CD4-positive, alpha-beta memory T cell (primary cell): ENCODE data around the gene LRRC28. TPM values are rescaled to one million over a fixed set of nuclear protein-coding genes. Genes with fewer than 3 reads are reported as not detected.
A peak's percentile ranks its signal among the peaks of the same experiment; 100 is the strongest.

Experiments used
- CTCF ChIA-PET: fragments of 350-600 bp; sonication (Branson Sonifier 250); formaldehyde crosslinking; loops from one replicate; lab custom pipeline; 2021; ENCODE audit warnings: inconsistent platforms; ENCODE audit not compliant: partially characterized antibody; lab: Charles Lee
- POLR2A ChIA-PET: fragments of 350-600 bp; sonication (Branson Sonifier 250); formaldehyde crosslinking; loops from one replicate; lab custom pipeline; 2021; ENCODE audit not compliant: partially characterized antibody; lab: Charles Lee
- DNase-seq, 5 donors: peaks; one replicate each; pipeline versions ENCODE4 v3.0.0 to v3.0.0-alpha.2; 2020 to 2022; ENCODE audit warnings: mixed read lengths in 1 of 5
- H3K27ac ChIP-seq: one replicate; pipeline ENCODE4 v1.7.0; 2013; ENCODE audit warnings: low read depth, low read length
- H3K27me3 ChIP-seq: 2 replicates; pipeline ENCODE4 v1.7.0; 2013; ENCODE audit warnings: mild to moderate bottlenecking, low read length, moderate library complexity; ENCODE audit not compliant: insufficient read depth
- H3K36me3 ChIP-seq: 2 replicates; pipeline ENCODE4 v1.7.0; 2013; ENCODE audit warnings: mild to moderate bottlenecking, low read length, moderate library complexity; ENCODE audit not compliant: insufficient read depth
- H3K4me1 ChIP-seq: 2 replicates; pipeline ENCODE4 v1.7.0; 2013; ENCODE audit warnings: mild to moderate bottlenecking, low read length, moderate library complexity; ENCODE audit not compliant: insufficient read depth
- H3K4me3 ChIP-seq, 2 donors: one replicate each; pipeline ENCODE4 v1.7.0; 2013; ENCODE audit warnings: low read length in 2 of 2, mild to moderate bottlenecking in 1 of 2
- H3K9me3 ChIP-seq, 2 donors: one replicate each; pipeline ENCODE4 v1.7.0; 2013; ENCODE audit warnings: low read length in 2 of 2, control low read depth in 1 of 2; ENCODE audit not compliant: control insufficient read depth in 1 of 2
- H3K27ac Mint-ChIP-seq, 7 donors: one replicate each; pipeline ENCODE4 v1.8.0; 2020 to 2021; ENCODE audit warnings: mixed read lengths in 7 of 7, mild to moderate bottlenecking in 6 of 7, inconsistent platforms in 3 of 7, moderate library complexity in 3 of 7
- H3K27me3 Mint-ChIP-seq, 2 donors: one replicate each; pipeline ENCODE4 v1.8.0; 2020 to 2021; ENCODE audit warnings: mixed read lengths in 2 of 2
- H3K36me3 Mint-ChIP-seq, 2 donors: one replicate each; pipeline ENCODE4 v1.8.0; 2020 to 2021; ENCODE audit warnings: mixed read lengths in 2 of 2, inconsistent platforms in 1 of 2, mild to moderate bottlenecking in 1 of 2
- H3K4me1 Mint-ChIP-seq, 4 donors: one replicate each; pipeline ENCODE4 v1.8.0; 2020 to 2021; ENCODE audit warnings: mixed read lengths in 4 of 4, mild to moderate bottlenecking in 1 of 4
- H3K4me3 Mint-ChIP-seq, 8 donors: one replicate each; pipeline ENCODE4 v1.8.0; 2020 to 2021; ENCODE audit warnings: mixed read lengths in 8 of 8, mild to moderate bottlenecking in 7 of 8, moderate library complexity in 6 of 8, inconsistent platforms in 3 of 8
- H3K9me3 Mint-ChIP-seq, 8 donors: one replicate each; pipeline ENCODE4 v1.8.0; 2020 to 2021; ENCODE audit warnings: mixed read lengths in 8 of 8, mild to moderate bottlenecking in 5 of 8, inconsistent platforms in 3 of 8, moderate library complexity in 1 of 8
- intact Hi-C: fragments of 100-400 bp; cut with micrococcal nuclease; formaldehyde crosslinking; loops from one replicate; pipeline ENCODE4 v1.15.1; 2023
- polyA plus RNA-seq, 2 donors: library from polyadenylated mRNA; unstranded; fragments of 300-500 nt; fragmentation: Illumina TruSeq; gene quantifications; one replicate each; pipeline ENCODE4 v1.2.3, GENCODE V29; 2021
- total RNA-seq, 2 experiments: library from RNA; stranded (reverse); gene quantifications; one replicate each; pipeline ENCODE4 v1.2.3, GENCODE V29; 2021

The LRRC28 gene
- total and polyA plus RNA-seq, 4 experiments from 2014 or later = 16.4 to 27.1 (median 19.2) TPM

DNA sequence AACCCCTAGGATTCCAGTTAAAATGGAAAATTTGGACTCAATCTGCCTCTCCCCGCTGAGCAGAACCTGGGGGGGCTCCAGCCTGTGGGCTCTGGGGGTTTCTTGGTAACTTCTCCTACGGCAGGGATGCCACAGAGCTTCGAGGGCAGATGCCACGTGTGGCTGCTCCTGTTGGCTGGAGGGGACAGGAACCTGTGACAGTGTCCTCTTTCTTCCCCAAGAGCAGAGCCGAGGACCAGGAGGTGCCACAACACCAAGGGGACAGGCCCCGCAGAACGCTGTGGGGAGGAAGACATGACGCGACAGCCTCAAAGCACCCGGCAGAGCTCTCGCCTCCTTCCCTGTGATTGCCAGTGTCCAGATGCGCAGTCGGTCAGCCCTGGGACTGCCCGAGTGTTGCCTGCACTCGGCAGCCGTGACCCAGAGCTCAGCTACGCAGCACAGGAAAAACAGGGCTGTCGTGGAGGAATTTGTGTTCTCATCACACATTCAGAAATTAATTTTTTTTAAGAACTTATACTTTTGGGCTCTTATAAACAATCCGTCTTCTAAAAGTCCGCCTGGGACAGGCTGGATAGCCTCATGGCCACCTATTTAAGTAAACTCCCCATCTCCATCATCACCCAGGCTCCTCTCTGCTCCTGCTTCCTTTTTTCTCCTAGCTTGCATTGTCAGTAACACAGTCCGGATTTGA lies 182.6 kb downstream of the LRRC28 start:
- CTCF ChIA-PET = interaction anchor here (1.5 kb wide), 1 partner anchor 24 kb away, joined by 5 read pairs; no protein-coding TSS in a partner anchor
- POLR2A ChIA-PET = interaction anchor here (1.0 to 2.8 kb wide), 5 partner anchors 8 to 13 kb away, joined by 4 to 20 read pairs (median 7); no protein-coding TSS in a partner anchor
- no peaks in the 10 kb centered on the region for H3K27me3 Mint-ChIP-seq
- H3K27me3 ChIP-seq = no peaks in the 10 kb centered on the region
- peak overlapping the region in 2 of 8 donors; percentile 35 to 38 for H3K4me3 Mint-ChIP-seq
- no peaks in the 10 kb centered on the region for H3K9me3 Mint-ChIP-seq
- no peak overlapping the region for H3K27ac ChIP-seq
- H3K9me3 ChIP-seq = no peaks in the 10 kb centered on the region
- no peaks in the 10 kb centered on the region for H3K36me3 ChIP-seq
- H3K27ac Mint-ChIP-seq = peak overlapping the region in 6 of 7 donors; percentile 27 to 88 (median 64)
- intact Hi-C loops = no loop called here
- peaks cover 5 to 36% (median 17%) of the 10 kb centered on the region in 4 donors for H3K4me1 Mint-ChIP-seq
- no peaks in the 10 kb centered on the region for H3K36me3 Mint-ChIP-seq
- H3K4me3 ChIP-seq = no peak overlapping the region
- H3K4me1 ChIP-seq = peaks cover 26% of the 10 kb centered on the region
- DNase-seq = no peak

DNA sequence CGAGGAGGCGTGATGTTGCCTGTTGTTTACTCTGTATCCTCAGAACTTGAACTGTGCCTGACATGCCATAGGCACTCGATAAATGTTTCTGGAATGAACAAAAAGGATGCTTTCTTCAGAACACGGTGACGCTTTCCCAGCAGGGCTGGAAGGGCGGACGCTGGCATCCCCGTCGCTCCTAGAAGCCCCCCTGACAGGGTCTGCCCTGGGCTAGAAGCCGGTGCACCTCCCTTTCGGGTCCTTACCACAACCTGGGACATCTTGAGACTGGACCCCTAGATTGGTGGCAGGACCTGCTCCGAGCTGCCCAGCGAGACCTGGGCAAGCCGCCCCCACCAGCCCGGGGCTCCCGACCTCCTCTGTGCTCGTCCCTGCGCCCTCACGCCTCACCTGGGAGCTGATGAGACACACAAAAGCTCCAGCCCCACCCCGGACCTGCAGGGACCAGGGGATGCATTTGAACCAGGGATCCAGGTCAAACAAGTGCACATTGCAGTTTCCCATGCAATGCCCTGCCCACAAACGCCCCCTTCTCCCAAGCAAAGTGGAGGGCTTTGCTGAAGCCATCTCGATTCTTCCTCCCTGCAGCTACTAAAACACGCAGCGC lies 183.3 kb downstream of the LRRC28 start:
- ChIA-PET CTCF (interaction anchor here (1.5 kb wide), 1 partner anchor 25 kb away, joined by 5 read pairs; no protein-coding TSS in a partner anchor), POLR2A (interaction anchor here (0.8 to 2.8 kb wide), 3 partner anchors 9 to 20 kb away, joined by 3 to 20 read pairs (median 7); no protein-coding TSS in a partner anchor)
- peak overlapping the region in 2 of 8 donors; percentile 24 to 35 for H3K4me3 Mint-ChIP-seq
- H3K9me3 Mint-ChIP-seq = no peaks in the 10 kb centered on the region
- no peak for DNase-seq
- intact Hi-C loops = no loop called here
- H3K36me3 Mint-ChIP-seq = no peaks in the 10 kb centered on the region
- no peaks in the 10 kb centered on the region for H3K27me3 Mint-ChIP-seq
- Histone ChIP-seq H3K9me3 (no peaks in the 10 kb centered on the region), H3K36me3 (no peaks in the 10 kb centered on the region), H3K27me3 (no peaks in the 10 kb centered on the region), H3K27ac (no peak overlapping the region), H3K4me3 (no peak overlapping the region), H3K4me1 (peaks cover 26% of the 10 kb centered on the region)
- peak overlapping the region in 2 of 7 donors; percentile 36 to 80 for H3K27ac Mint-ChIP-seq
- peaks cover 5 to 40% (median 18%) of the 10 kb centered on the region in 4 donors for H3K4me1 Mint-ChIP-seq

DNA sequence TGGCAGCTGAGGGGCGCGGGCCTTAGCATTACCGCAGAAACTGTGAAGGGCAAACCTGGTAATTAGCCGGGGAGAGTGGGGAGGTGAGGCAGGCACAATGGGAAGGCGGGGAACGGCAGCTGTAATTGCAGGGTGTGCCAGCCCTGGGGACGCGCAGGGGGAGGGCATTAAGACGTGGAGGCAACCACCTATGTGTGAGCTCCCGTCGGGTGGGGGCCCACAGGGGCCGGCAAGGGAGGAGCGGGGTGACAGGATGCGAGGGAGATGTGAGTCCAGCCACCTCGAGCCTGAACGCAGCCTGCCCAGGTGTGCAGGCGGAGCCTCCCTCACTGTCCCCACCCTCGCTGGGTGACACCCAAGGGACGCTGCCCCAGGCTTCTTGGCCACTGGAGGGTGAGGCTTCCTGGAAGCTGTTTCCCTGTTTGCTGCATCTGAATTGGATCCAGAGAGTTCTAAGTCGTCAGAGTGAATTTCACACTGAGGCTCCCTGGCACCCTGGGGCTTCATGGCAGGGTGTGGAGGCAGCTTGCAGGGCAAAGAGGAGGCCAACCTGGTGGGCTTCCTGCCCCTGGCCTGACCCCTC lies 183.9 kb downstream of the LRRC28 start:
- H3K27ac ChIP-seq = no peak overlapping the region
- DNase-seq = no peak
- H3K9me3 Mint-ChIP-seq = no peaks in the 10 kb centered on the region
- H3K4me3 ChIP-seq = no peak overlapping the region
- peaks cover 6 to 40% (median 19%) of the 10 kb centered on the region in 4 donors for H3K4me1 Mint-ChIP-seq
- peak overlapping the region in 1 of 7 donors; percentile 37 for H3K27ac Mint-ChIP-seq
- H3K9me3 ChIP-seq = no peaks in the 10 kb centered on the region
- ChIA-PET CTCF (no interaction called here), POLR2A (interaction anchor here (0.8 to 2.8 kb wide), 3 partner anchors 9 to 20 kb away, joined by 3 to 20 read pairs (median 7); no protein-coding TSS in a partner anchor)
- peaks cover 26% of the 10 kb centered on the region for H3K4me1 ChIP-seq
- H3K27me3 Mint-ChIP-seq = no peaks in the 10 kb centered on the region
- no peaks in the 10 kb centered on the region for H3K27me3 ChIP-seq
- H3K36me3 ChIP-seq = no peaks in the 10 kb centered on the region
- H3K36me3 Mint-ChIP-seq = no peaks in the 10 kb centered on the region
- peak overlapping the region in 1 of 8 donors; percentile 24 for H3K4me3 Mint-ChIP-seq
- intact Hi-C loops = no loop called here

DNA sequence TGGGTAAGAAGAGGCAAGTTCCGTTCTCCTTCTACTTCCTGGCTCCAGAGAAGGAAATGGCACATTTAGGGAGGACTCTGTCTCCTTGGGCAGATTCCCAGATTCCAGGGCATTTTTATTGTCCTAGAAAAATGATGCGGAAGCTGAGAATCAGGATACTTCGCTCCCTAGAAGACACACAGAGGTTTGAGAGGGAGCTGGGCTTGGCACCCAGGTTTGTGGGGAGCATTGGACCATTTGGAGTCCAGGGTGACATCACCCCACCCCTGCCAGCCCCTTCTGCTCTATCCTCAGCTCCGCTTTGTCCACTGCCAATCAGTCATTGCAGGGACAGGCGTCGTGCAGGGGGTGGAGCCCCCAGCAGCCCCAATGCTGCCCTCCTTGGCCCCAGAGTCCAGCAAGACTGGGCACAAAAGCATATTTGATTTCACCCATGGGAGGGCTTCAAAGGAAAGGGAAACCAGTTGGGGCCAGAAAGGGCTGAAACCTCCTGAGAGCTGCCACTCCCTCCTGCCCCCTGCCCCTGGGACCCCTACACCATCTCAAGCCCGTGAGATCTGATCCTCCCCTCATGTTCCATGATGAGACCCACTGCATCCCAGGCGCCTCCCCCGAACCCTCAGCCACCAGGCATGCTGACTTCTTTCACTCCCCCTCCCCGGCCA lies 184.7 kb downstream of the LRRC28 start:
- no peak overlapping the region for H3K4me3 ChIP-seq
- no peak for DNase-seq
- CTCF ChIA-PET = no interaction called here
- H3K27me3 ChIP-seq = no peaks in the 10 kb centered on the region
- Mint-ChIP-seq H3K27ac (no peak overlapping the region), H3K4me1 (peaks cover 6 to 40% (median 20%) of the 10 kb centered on the region in 4 donors), H3K9me3 (no peaks in the 10 kb centered on the region), H3K4me3 (no peak overlapping the region), H3K27me3 (no peaks in the 10 kb centered on the region), H3K36me3 (no peaks in the 10 kb centered on the region)
- no peak overlapping the region for H3K27ac ChIP-seq
- H3K9me3 ChIP-seq = no peaks in the 10 kb centered on the region
- H3K4me1 ChIP-seq = peaks cover 26% of the 10 kb centered on the region
- no peaks in the 10 kb centered on the region for H3K36me3 ChIP-seq
- intact Hi-C loops = no loop called here
- POLR2A ChIA-PET = interaction anchor here (2.0 kb wide), 1 partner anchor 8 kb away, joined by 7 read pairs; no protein-coding TSS in a partner anchor

GRCh38 chr15:99436542-99437314 lies 185.4 kb downstream of the LRRC28 start:
- H3K27ac Mint-ChIP-seq = no peak overlapping the region
- no peaks in the 10 kb centered on the region for H3K27me3 Mint-ChIP-seq
- H3K4me1 ChIP-seq = peaks cover 27% of the 10 kb centered on the region
- H3K4me3 Mint-ChIP-seq = no peak overlapping the region
- POLR2A ChIA-PET = no interaction called here
- H3K36me3 Mint-ChIP-seq = no peaks in the 10 kb centered on the region
- no peak for DNase-seq
- intact Hi-C loops = no loop called here
- H3K4me3 ChIP-seq = no peak overlapping the region
- peaks cover 7 to 40% (median 23%) of the 10 kb centered on the region in 4 donors for H3K4me1 Mint-ChIP-seq
- H3K27me3 ChIP-seq = no peaks in the 10 kb centered on the region
- no peaks in the 10 kb centered on the region for H3K9me3 Mint-ChIP-seq
- CTCF ChIA-PET = no interaction called here
- H3K27ac ChIP-seq = no peak overlapping the region
- no peaks in the 10 kb centered on the region for H3K36me3 ChIP-seq
- no peaks in the 10 kb centered on the region for H3K9me3 ChIP-seq

GRCh38 chr15:99437315-99438223 lies 186.3 kb downstream of the LRRC28 start:
- POLR2A ChIA-PET = no interaction called here

More at GRCh38 chr15:99437315-99438223, 186.3 kb downstream of the LRRC28 start:
- peaks cover 10 to 46% (median 27%) of the 10 kb centered on the region in 4 donors for H3K4me1 Mint-ChIP-seq
- Histone ChIP-seq H3K27ac (no peak overlapping the region), H3K4me3 (no peak overlapping the region), H3K36me3 (no peaks in the 10 kb centered on the region), H3K27me3 (no peaks in the 10 kb centered on the region), H3K9me3 (no peaks in the 10 kb centered on the region), H3K4me1 (peaks cover 27% of the 10 kb centered on the region)
- no peak overlapping the region for H3K27ac Mint-ChIP-seq
- CTCF ChIA-PET = no interaction called here
- no peaks in the 10 kb centered on the region for H3K36me3 Mint-ChIP-seq
- intact Hi-C loops = no loop called here
- H3K4me3 Mint-ChIP-seq = no peak overlapping the region
- no peaks in the 10 kb centered on the region for H3K9me3 Mint-ChIP-seq
- no peak for DNase-seq
- H3K27me3 Mint-ChIP-seq = no peaks in the 10 kb centered on the region
